Gastrocnemius medialis (tissue), 4 donors: Measurements from ENCODE around the gene DPT.

Experiments used
- POLR2A ChIP-seq, 2 donors: fragments of 450-650 bp; IDR thresholded peaks; one replicate each; pipeline ENCODE4 v1.6.1; 2017; ENCODE audit warnings: antibody characterized with exemption in 2 of 2, mild to moderate bottlenecking in 2 of 2, moderate library complexity in 2 of 2
- TF ChIP-seq, protein P1 (sequence below), 5 experiments: fragments of 450-650 bp in 3 of 5; fragments of 200-600 bp in 2 of 5; sonication (generic) in 2 of 5; IDR thresholded peaks in 4 of 5; conservative IDR thresholded peaks in 1 of 5; 1 replicate in 4 of 5; 2 replicates in 1 of 5; pipeline ENCODE4 v1.5.1; 2016 to 2019; ENCODE audit warnings: antibody characterized with exemption in 5 of 5, mild to moderate bottlenecking in 3 of 5, moderate library complexity in 3 of 5

DNA sequence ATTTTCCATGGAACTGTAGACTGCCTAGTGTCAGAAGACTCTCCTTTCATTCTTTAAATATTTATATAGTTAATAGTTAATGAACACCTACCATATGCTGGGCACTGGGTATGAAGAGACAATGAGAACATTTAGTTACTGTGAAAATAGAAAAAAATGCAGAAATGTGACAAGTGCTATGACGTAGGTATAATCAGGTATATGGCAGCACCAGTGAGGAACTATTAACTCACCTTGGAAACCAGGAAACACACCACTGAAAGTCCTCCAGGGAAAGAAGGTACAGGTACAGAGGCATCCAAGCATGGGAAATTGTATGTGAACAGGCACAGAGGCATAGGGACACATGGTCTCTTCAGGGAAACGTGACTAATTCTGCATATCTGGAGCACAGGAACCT, 42.3 kb downstream of the DPT start:
- TF ChIP-seq, protein P1, sequence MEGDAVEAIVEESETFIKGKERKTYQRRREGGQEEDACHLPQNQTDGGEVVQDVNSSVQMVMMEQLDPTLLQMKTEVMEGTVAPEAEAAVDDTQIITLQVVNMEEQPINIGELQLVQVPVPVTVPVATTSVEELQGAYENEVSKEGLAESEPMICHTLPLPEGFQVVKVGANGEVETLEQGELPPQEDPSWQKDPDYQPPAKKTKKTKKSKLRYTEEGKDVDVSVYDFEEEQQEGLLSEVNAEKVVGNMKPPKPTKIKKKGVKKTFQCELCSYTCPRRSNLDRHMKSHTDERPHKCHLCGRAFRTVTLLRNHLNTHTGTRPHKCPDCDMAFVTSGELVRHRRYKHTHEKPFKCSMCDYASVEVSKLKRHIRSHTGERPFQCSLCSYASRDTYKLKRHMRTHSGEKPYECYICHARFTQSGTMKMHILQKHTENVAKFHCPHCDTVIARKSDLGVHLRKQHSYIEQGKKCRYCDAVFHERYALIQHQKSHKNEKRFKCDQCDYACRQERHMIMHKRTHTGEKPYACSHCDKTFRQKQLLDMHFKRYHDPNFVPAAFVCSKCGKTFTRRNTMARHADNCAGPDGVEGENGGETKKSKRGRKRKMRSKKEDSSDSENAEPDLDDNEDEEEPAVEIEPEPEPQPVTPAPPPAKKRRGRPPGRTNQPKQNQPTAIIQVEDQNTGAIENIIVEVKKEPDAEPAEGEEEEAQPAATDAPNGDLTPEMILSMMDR (IDR thresholded peaks at IDR 0.05 in 4 of 5, conservative IDR thresholded peaks at IDR 0.05 in 1 of 5): no peak
- TF ChIP-seq POLR2A (IDR thresholded peaks at IDR 0.05): no peak
